CD4-positive, alpha-beta memory T cell (primary cell): ENCODE results near the gene ARHGAP12. TPM values are rescaled to one million over a fixed set of nuclear protein-coding genes. Genes with fewer than 3 reads are reported as not detected.
A peak's percentile ranks its signal among the peaks of the same experiment; 100 is the strongest.

Experiments
- CTCF ChIA-PET: fragments of 350-600 bp; sonication (Branson Sonifier 250); formaldehyde crosslinking; loops from one replicate; lab custom pipeline; 2021; ENCODE audit warnings: inconsistent platforms; ENCODE audit not compliant: partially characterized antibody; lab: Charles Lee
- POLR2A ChIA-PET: fragments of 350-600 bp; sonication (Branson Sonifier 250); formaldehyde crosslinking; loops from one replicate; lab custom pipeline; 2021; ENCODE audit not compliant: partially characterized antibody; lab: Charles Lee
- DNase-seq, 5 donors: peaks; one replicate each; pipeline versions ENCODE4 v3.0.0 to v3.0.0-alpha.2; 2020 to 2022; ENCODE audit warnings: mixed read lengths in 1 of 5
- H3K27ac ChIP-seq: one replicate; pipeline ENCODE4 v1.7.0; 2013; ENCODE audit warnings: low read depth, low read length
- H3K27me3 ChIP-seq: 2 replicates; pipeline ENCODE4 v1.7.0; 2013; ENCODE audit warnings: mild to moderate bottlenecking, low read length, moderate library complexity; ENCODE audit not compliant: insufficient read depth
- H3K36me3 ChIP-seq: 2 replicates; pipeline ENCODE4 v1.7.0; 2013; ENCODE audit warnings: mild to moderate bottlenecking, low read length, moderate library complexity; ENCODE audit not compliant: insufficient read depth
- H3K4me1 ChIP-seq: 2 replicates; pipeline ENCODE4 v1.7.0; 2013; ENCODE audit warnings: mild to moderate bottlenecking, low read length, moderate library complexity; ENCODE audit not compliant: insufficient read depth
- H3K4me3 ChIP-seq, 2 donors: one replicate each; pipeline ENCODE4 v1.7.0; 2013; ENCODE audit warnings: low read length in 2 of 2, mild to moderate bottlenecking in 1 of 2
- H3K9me3 ChIP-seq, 2 donors: one replicate each; pipeline ENCODE4 v1.7.0; 2013; ENCODE audit warnings: low read length in 2 of 2, control low read depth in 1 of 2; ENCODE audit not compliant: control insufficient read depth in 1 of 2
- H3K27ac Mint-ChIP-seq, 7 donors: one replicate each; pipeline ENCODE4 v1.8.0; 2020 to 2021; ENCODE audit warnings: mixed read lengths in 7 of 7, mild to moderate bottlenecking in 6 of 7, inconsistent platforms in 3 of 7, moderate library complexity in 3 of 7
- H3K27me3 Mint-ChIP-seq, 2 donors: one replicate each; pipeline ENCODE4 v1.8.0; 2020 to 2021; ENCODE audit warnings: mixed read lengths in 2 of 2
- H3K36me3 Mint-ChIP-seq, 2 donors: one replicate each; pipeline ENCODE4 v1.8.0; 2020 to 2021; ENCODE audit warnings: mixed read lengths in 2 of 2, inconsistent platforms in 1 of 2, mild to moderate bottlenecking in 1 of 2
- H3K4me1 Mint-ChIP-seq, 4 donors: one replicate each; pipeline ENCODE4 v1.8.0; 2020 to 2021; ENCODE audit warnings: mixed read lengths in 4 of 4, mild to moderate bottlenecking in 1 of 4
- H3K4me3 Mint-ChIP-seq, 8 donors: one replicate each; pipeline ENCODE4 v1.8.0; 2020 to 2021; ENCODE audit warnings: mixed read lengths in 8 of 8, mild to moderate bottlenecking in 7 of 8, moderate library complexity in 6 of 8, inconsistent platforms in 3 of 8
- H3K9me3 Mint-ChIP-seq, 8 donors: one replicate each; pipeline ENCODE4 v1.8.0; 2020 to 2021; ENCODE audit warnings: mixed read lengths in 8 of 8, mild to moderate bottlenecking in 5 of 8, inconsistent platforms in 3 of 8, moderate library complexity in 1 of 8
- intact Hi-C: fragments of 100-400 bp; cut with micrococcal nuclease; formaldehyde crosslinking; loops from one replicate; pipeline ENCODE4 v1.15.1; 2023
- polyA plus RNA-seq, 2 donors: library from polyadenylated mRNA; unstranded; fragments of 300-500 nt; fragmentation: Illumina TruSeq; gene quantifications; one replicate each; pipeline ENCODE4 v1.2.3, GENCODE V29; 2021
- total RNA-seq, 2 experiments: library from RNA; stranded (reverse); gene quantifications; one replicate each; pipeline ENCODE4 v1.2.3, GENCODE V29; 2021

ARHGAP12 gene
- 10 to 100 TPM; 30.1 to 31.2 TPM for total RNA-seq
- polyA plus RNA-seq: 10 to 100 TPM in 1 of 2 donors, 1 to 10 TPM in 1; 9.6 to 13.0 TPM

GRCh38 chr10:31928549-31929260, at the start of gene ARHGAP12:
ARHGAP12 (minus strand) TSS chr10:31928831; CDS start chr10:31908855, 19,976 bp downstream.
- H3K9me3 Mint-ChIP-seq: no peaks in the 10 kb centered on the region
- H3K4me1 ChIP-seq: peaks cover 54% of the 10 kb centered on the region
- peaks cover 36 to 51% (median 44%) of the 10 kb centered on the region in 4 donors for H3K4me1 Mint-ChIP-seq

GRCh38 chr10:31978156-31978483, 49.5 kb upstream of the ARHGAP12 start:
- DNase-seq: no peak
- H3K9me3 ChIP-seq: no peaks in the 10 kb centered on the region
- ChIA-PET CTCF (no interaction called here), POLR2A (no interaction called here)
- Mint-ChIP-seq H3K27me3 (peaks cover 0 to 2% of the 10 kb centered on the region in 2 donors), H3K36me3 (no peaks in the 10 kb centered on the region), H3K4me3 (peak overlapping the region in 2 of 8 donors; percentile 43 to 49), H3K4me1 (peaks cover 17 to 32% (median 26%) of the 10 kb centered on the region in 4 donors), H3K9me3 (peaks cover 0 to 4% (median 1%) of the 10 kb centered on the region in 8 donors), H3K27ac (no peak overlapping the region)
- no peaks in the 10 kb centered on the region for H3K36me3 ChIP-seq
- no peak overlapping the region for H3K27ac ChIP-seq
- no peak overlapping the region for H3K4me3 ChIP-seq
- H3K4me1 ChIP-seq: peaks cover 19% of the 10 kb centered on the region
- intact Hi-C loops: no loop called here
- no peaks in the 10 kb centered on the region for H3K27me3 ChIP-seq

More at GRCh38 chr10:31928549-31929260, at the start of gene ARHGAP12:
- H3K27ac ChIP-seq: peak within 1 kb of the TSS; percentile 66
- Mint-ChIP-seq H3K27me3 (no peaks in the 10 kb centered on the region), H3K4me3 (peak within 1 kb of the TSS; percentile 93 to 95 (median 93)), H3K36me3 (peaks cover 0 to 3% of the 10 kb centered on the region in 2 donors), H3K27ac (peak within 1 kb of the TSS; percentile 66 to 97 (median 93))
- CTCF ChIA-PET: no interaction called here
- no peaks in the 10 kb centered on the region for H3K27me3 ChIP-seq
- peak within 1 kb of the TSS; percentile 86 to 91 for H3K4me3 ChIP-seq
- intact Hi-C loops: loop anchor here (2.0 to 10.0 kb wide), 9 partner anchors 41 to 1904 kb away; partner anchors contain the start of genes EPC1, ZEB1 and ZNF438
- H3K36me3 ChIP-seq: no peaks in the 10 kb centered on the region
- POLR2A ChIA-PET: interaction anchor here (0.8 to 1.5 kb wide), 2 partner anchors 9 to 122 kb away, joined by 3 to 5 read pairs; no protein-coding TSS in a partner anchor
- DNase-seq: peak; percentile 84 to 88 (median 85)
- H3K9me3 ChIP-seq: no peaks in the 10 kb centered on the region

- intact Hi-C loops: no loop called here
- Histone ChIP-seq H3K4me1 (peaks cover 19% of the 10 kb centered on the region), H3K4me3 (no peak overlapping the region), H3K9me3 (no peaks in the 10 kb centered on the region), H3K36me3 (no peaks in the 10 kb centered on the region), H3K27ac (no peak overlapping the region), H3K27me3 (no peaks in the 10 kb centered on the region)
- ChIA-PET POLR2A (no interaction called here), CTCF (interaction anchor here (1.2 to 1.5 kb wide), 2 partner anchors 8 to 116 kb away, joined by 3 to 5 read pairs; no protein-coding TSS in a partner anchor)
- peaks cover 0 to 2% of the 10 kb centered on the region in 2 donors for H3K27me3 Mint-ChIP-seq
- H3K9me3 Mint-ChIP-seq: peaks cover 0 to 4% (median 1%) of the 10 kb centered on the region in 8 donors
- peak in 4 of 5 donors; percentile 4 to 34 (median 30) for DNase-seq
- no peaks in the 10 kb centered on the region for H3K36me3 Mint-ChIP-seq
- H3K4me1 Mint-ChIP-seq: peaks cover 17 to 32% (median 26%) of the 10 kb centered on the region in 4 donors
- H3K4me3 Mint-ChIP-seq: peak overlapping the region in 5 of 8 donors; percentile 4 to 49 (median 43)
- peak overlapping the region in 1 of 7 donors; percentile 2 for H3K27ac Mint-ChIP-seq
Measured at GRCh38 chr10:31977440-31978155, 49.0 kb upstream of the ARHGAP12 start.

GRCh38 chr10:31975157-31975765, 46.6 kb upstream of the ARHGAP12 start:
- no peak overlapping the region for H3K27ac ChIP-seq
- peaks cover 19% of the 10 kb centered on the region for H3K4me1 ChIP-seq
- no peak for DNase-seq
- H3K9me3 ChIP-seq: no peaks in the 10 kb centered on the region
- H3K27me3 Mint-ChIP-seq: no peaks in the 10 kb centered on the region
- ChIA-PET CTCF (interaction anchor here (0.7 kb wide), 1 partner anchor 32 kb away, joined by 3 read pairs; no protein-coding TSS in a partner anchor), POLR2A (no interaction called here)
- no peak overlapping the region for H3K4me3 ChIP-seq
- H3K27ac Mint-ChIP-seq: no peak overlapping the region
- H3K4me3 Mint-ChIP-seq: no peak overlapping the region
- peaks cover 17 to 32% (median 26%) of the 10 kb centered on the region in 4 donors for H3K4me1 Mint-ChIP-seq
- no peaks in the 10 kb centered on the region for H3K36me3 Mint-ChIP-seq
- intact Hi-C loops: no loop called here
- H3K9me3 Mint-ChIP-seq: peaks cover 0 to 4% (median 0%) of the 10 kb centered on the region in 8 donors
- H3K36me3 ChIP-seq: no peaks in the 10 kb centered on the region
- H3K27me3 ChIP-seq: no peaks in the 10 kb centered on the region

GRCh38 chr10:31974434-31975124, 45.9 kb upstream of the ARHGAP12 start:
- Histone ChIP-seq H3K27ac (no peak overlapping the region), H3K36me3 (no peaks in the 10 kb centered on the region), H3K9me3 (no peaks in the 10 kb centered on the region), H3K27me3 (no peaks in the 10 kb centered on the region), H3K4me3 (no peak overlapping the region), H3K4me1 (peaks cover 19% of the 10 kb centered on the region)
- Mint-ChIP-seq H3K9me3 (peaks cover 0 to 4% (median 0%) of the 10 kb centered on the region in 8 donors), H3K27ac (no peak overlapping the region), H3K27me3 (no peaks in the 10 kb centered on the region), H3K36me3 (no peaks in the 10 kb centered on the region), H3K4me3 (no peak overlapping the region), H3K4me1 (peaks cover 17 to 32% (median 26%) of the 10 kb centered on the region in 4 donors)
- intact Hi-C loops: no loop called here
- DNase-seq: no peak
- POLR2A ChIA-PET: no interaction called here
- CTCF ChIA-PET: no interaction called here

- H3K27me3 ChIP-seq: no peaks in the 10 kb centered on the region
- Mint-ChIP-seq H3K27me3 (no peaks in the 10 kb centered on the region), H3K4me1 (peaks cover 12 to 26% (median 20%) of the 10 kb centered on the region in 4 donors), H3K27ac (no peak overlapping the region), H3K36me3 (no peaks in the 10 kb centered on the region), H3K9me3 (peaks cover 0 to 4% (median 0%) of the 10 kb centered on the region in 8 donors), H3K4me3 (no peak overlapping the region)
- no peak for DNase-seq
- H3K36me3 ChIP-seq: no peaks in the 10 kb centered on the region
- H3K4me1 ChIP-seq: peaks cover 13% of the 10 kb centered on the region
- no peak overlapping the region for H3K4me3 ChIP-seq
- H3K27ac ChIP-seq: no peak overlapping the region
- ChIA-PET POLR2A (no interaction called here), CTCF (no interaction called here)
- H3K9me3 ChIP-seq: no peaks in the 10 kb centered on the region
- intact Hi-C loops: no loop called here
Measured at GRCh38 chr10:31972519-31973041, 43.9 kb upstream of the ARHGAP12 start.
